C4-2B (cell line): ENCODE results near the gene WDR11.

Experiments used
- H3K27ac ChIP-seq: fragments of 450-650 bp; 2 replicates; pipeline ENCODE4 v1.5.1; 2017
- ZFX ChIP-seq: fragments of 450-650 bp; IDR thresholded peaks from 2 replicates; pipeline ENCODE4 v1.6.1; 2017
- TF ChIP-seq, protein P1 (sequence below): fragments of 450-650 bp; conservative IDR thresholded peaks from 2 replicates; pipeline ENCODE4 v1.5.1; 2017; ENCODE audit warnings: mild to moderate bottlenecking

Gene WDR11

GRCh38 chr10:120873741-120874140 is 22.6 kb downstream of the WDR11 start:
- TF ChIP-seq ZFX: no peak
- TF ChIP-seq, protein P1, sequence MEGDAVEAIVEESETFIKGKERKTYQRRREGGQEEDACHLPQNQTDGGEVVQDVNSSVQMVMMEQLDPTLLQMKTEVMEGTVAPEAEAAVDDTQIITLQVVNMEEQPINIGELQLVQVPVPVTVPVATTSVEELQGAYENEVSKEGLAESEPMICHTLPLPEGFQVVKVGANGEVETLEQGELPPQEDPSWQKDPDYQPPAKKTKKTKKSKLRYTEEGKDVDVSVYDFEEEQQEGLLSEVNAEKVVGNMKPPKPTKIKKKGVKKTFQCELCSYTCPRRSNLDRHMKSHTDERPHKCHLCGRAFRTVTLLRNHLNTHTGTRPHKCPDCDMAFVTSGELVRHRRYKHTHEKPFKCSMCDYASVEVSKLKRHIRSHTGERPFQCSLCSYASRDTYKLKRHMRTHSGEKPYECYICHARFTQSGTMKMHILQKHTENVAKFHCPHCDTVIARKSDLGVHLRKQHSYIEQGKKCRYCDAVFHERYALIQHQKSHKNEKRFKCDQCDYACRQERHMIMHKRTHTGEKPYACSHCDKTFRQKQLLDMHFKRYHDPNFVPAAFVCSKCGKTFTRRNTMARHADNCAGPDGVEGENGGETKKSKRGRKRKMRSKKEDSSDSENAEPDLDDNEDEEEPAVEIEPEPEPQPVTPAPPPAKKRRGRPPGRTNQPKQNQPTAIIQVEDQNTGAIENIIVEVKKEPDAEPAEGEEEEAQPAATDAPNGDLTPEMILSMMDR: no peak
- no peak overlapping the region for H3K27ac ChIP-seq

GRCh38 chr10:120883071-120883470 is 31.9 kb downstream of the WDR11 start:
- H3K27ac ChIP-seq: no peak overlapping the region
- TF ChIP-seq ZFX: no peak
- TF ChIP-seq, protein P1: no peak

- H3K27ac ChIP-seq: no peak overlapping the region
- TF ChIP-seq, protein P1: no peak
- TF ChIP-seq ZFX: no peak
These were observed 36.3 kb downstream of the WDR11 start for GRCh38 chr10:120887482-120887881.

DNA sequence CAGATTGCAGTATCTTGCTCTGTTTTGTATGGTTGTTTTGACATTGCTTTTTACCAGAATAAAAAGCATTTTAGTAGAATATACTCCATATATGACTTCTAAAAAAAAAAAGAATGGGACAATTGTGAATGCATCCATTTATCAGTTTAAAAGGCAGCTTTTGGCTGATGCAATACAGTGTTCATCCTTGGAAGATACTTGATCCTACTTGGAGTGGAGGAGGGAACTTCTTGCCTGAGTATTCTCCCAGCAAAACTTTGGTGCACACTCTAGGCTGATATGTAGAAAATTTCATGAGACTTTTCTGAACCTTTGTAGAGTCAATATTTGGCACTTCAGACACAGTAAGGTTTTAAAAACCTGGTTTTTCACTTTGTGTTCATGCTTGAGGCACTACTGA is 40.2 kb downstream of the WDR11 start:
- TF ChIP-seq, protein P1: no peak
- TF ChIP-seq ZFX: no peak
- H3K27ac ChIP-seq: no peak overlapping the region

GRCh38 chr10:120894556-120894955 is 43.4 kb downstream of the WDR11 start:
- no peak for TF ChIP-seq ZFX
- TF ChIP-seq, protein P1: no peak
- no peak overlapping the region for H3K27ac ChIP-seq

DNA sequence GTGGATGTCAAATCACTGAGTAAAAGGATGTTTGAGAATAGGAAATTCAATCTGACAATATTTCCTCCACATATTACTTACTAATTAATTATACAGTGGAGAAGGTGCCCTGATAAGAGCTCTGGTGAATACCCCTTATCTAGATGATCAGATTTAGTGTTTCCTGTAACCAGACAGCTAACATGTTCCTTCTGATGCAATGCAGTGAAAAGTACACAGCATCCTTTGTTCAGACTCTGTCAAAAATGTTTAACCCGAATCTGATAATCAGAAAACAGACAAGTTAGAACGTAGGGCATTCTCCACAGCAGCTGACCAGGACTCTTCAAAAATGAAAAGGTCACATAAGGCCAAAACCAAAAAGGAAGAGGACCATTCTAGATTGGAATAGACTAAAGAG is 46.2 kb downstream of the WDR11 start:
- no peak for TF ChIP-seq ZFX
- TF ChIP-seq, protein P1: no peak

GRCh38 chr10:120905268-120905667 is 54.1 kb downstream of the WDR11 start:
- no peak for TF ChIP-seq ZFX
- TF ChIP-seq, protein P1: no peak
- H3K27ac ChIP-seq: no peak overlapping the region

More for the DNA sequence above, 46.2 kb downstream of the WDR11 start:
- H3K27ac ChIP-seq: no peak overlapping the region
